Dendritic cell treated with granulocyte-macrophage colony-stimulating factor and Interleukin-4, amounts not matched to agents 40 ng/mL and 50 ng/mL, for 4 days (primary cell): ENCODE data around the gene VWA2.

Experiments
- H3K27ac Mint-ChIP-seq: one replicate; pipeline ENCODE4 v1.8.0; 2022; ENCODE audit warnings: mild to moderate bottlenecking, mixed read lengths
- H3K27me3 Mint-ChIP-seq: one replicate; pipeline ENCODE4 v1.8.0; 2022; ENCODE audit warnings: mild to moderate bottlenecking, mixed read lengths
- H3K36me3 Mint-ChIP-seq: one replicate; pipeline ENCODE4 v1.8.0; 2022; ENCODE audit warnings: low read depth, mixed read lengths
- H3K4me1 Mint-ChIP-seq: one replicate; pipeline ENCODE4 v1.8.0; 2022; ENCODE audit warnings: low read depth, mixed read lengths
- H3K4me3 Mint-ChIP-seq: one replicate; pipeline ENCODE4 v1.8.0; 2022; ENCODE audit warnings: mild to moderate bottlenecking, moderate library complexity, mixed read lengths
- H3K9me3 Mint-ChIP-seq: one replicate; pipeline ENCODE4 v1.8.0; 2022; ENCODE audit warnings: mixed read lengths
- intact Hi-C: fragments of 100-400 bp; cut with micrococcal nuclease; formaldehyde crosslinking; loops from one replicate; pipeline ENCODE4 v1.15.0; 2022

The VWA2 gene

GRCh38 chr10:114232561-114233176 lies 6.4 kb upstream of the VWA2 start:
- intact Hi-C loops, result no loop called here
- H3K27me3 Mint-ChIP-seq, result peaks cover 22% of the 10 kb centered on the region

DNA sequence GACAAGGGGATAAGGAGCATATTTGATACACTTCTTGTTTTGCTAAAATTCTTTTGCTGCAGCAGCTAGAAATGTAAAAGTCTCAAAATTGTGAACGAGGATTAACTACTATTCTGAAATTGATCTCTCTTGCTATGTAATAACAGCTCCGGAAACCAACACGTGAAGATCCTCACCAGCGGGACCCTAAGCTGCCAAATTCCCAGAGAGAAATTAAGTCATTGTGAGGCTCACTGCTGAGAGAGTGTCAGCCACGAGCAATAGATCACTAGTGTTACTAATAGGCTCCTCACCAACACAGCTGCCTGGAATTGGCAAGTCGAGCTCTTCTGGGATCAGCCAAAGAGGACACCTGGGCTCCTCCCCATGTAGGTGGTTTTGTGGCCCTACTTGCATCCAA lies 5.6 kb upstream of the VWA2 start:
- no peaks in the 10 kb centered on the region for H3K9me3 Mint-ChIP-seq
- H3K4me3 Mint-ChIP-seq, result no peak overlapping the region
- no peak overlapping the region for H3K27ac Mint-ChIP-seq
- H3K27me3 Mint-ChIP-seq, result peaks cover 29% of the 10 kb centered on the region
- no peaks in the 10 kb centered on the region for H3K4me1 Mint-ChIP-seq
- H3K36me3 Mint-ChIP-seq, result no peaks in the 10 kb centered on the region
- intact Hi-C loops, result no loop called here

More at GRCh38 chr10:114232561-114233176, 6.4 kb upstream of the VWA2 start:
- Mint-ChIP-seq H3K27ac (no peak overlapping the region), H3K36me3 (no peaks in the 10 kb centered on the region), H3K9me3 (no peaks in the 10 kb centered on the region), H3K4me3 (no peak overlapping the region), H3K4me1 (no peaks in the 10 kb centered on the region)

GRCh38 chr10:114234132-114234531 lies 4.9 kb upstream of the VWA2 start:
- H3K27ac Mint-ChIP-seq, result no peak overlapping the region
- H3K36me3 Mint-ChIP-seq, result no peaks in the 10 kb centered on the region
- peaks cover 33% of the 10 kb centered on the region for H3K27me3 Mint-ChIP-seq
- no peak overlapping the region for H3K4me3 Mint-ChIP-seq
- intact Hi-C loops, result no loop called here
- H3K9me3 Mint-ChIP-seq, result no peaks in the 10 kb centered on the region
- H3K4me1 Mint-ChIP-seq, result no peaks in the 10 kb centered on the region

GRCh38 chr10:114239994-114240345 lies 916 bp downstream of the VWA2 start:
- H3K27ac Mint-ChIP-seq, result no peak overlapping the region
- intact Hi-C loops, result no loop called here
- H3K4me3 Mint-ChIP-seq, result no peak overlapping the region
- H3K27me3 Mint-ChIP-seq, result peaks cover 65% of the 10 kb centered on the region
- no peaks in the 10 kb centered on the region for H3K9me3 Mint-ChIP-seq
- H3K4me1 Mint-ChIP-seq, result no peaks in the 10 kb centered on the region
- H3K36me3 Mint-ChIP-seq, result no peaks in the 10 kb centered on the region

- peaks cover 56% of the 10 kb centered on the region for H3K27me3 Mint-ChIP-seq
Observed at GRCh38 chr10:114242235-114242634, 3.2 kb downstream of the VWA2 start.

GRCh38 chr10:114243661-114244060 lies 4.6 kb downstream of the VWA2 start:
- Mint-ChIP-seq H3K4me1 (no peaks in the 10 kb centered on the region), H3K9me3 (no peaks in the 10 kb centered on the region), H3K27ac (no peak overlapping the region), H3K27me3 (peaks cover 46% of the 10 kb centered on the region), H3K36me3 (no peaks in the 10 kb centered on the region), H3K4me3 (no peak overlapping the region)
- intact Hi-C loops, result no loop called here

More at GRCh38 chr10:114242235-114242634, 3.2 kb downstream of the VWA2 start:
- Mint-ChIP-seq H3K27ac (no peak overlapping the region), H3K4me3 (no peak overlapping the region), H3K36me3 (no peaks in the 10 kb centered on the region), H3K4me1 (no peaks in the 10 kb centered on the region), H3K9me3 (no peaks in the 10 kb centered on the region)
- intact Hi-C loops, result no loop called here

GRCh38 chr10:114244126-114244525 lies 5.1 kb downstream of the VWA2 start:
- Mint-ChIP-seq H3K27ac (no peak overlapping the region), H3K9me3 (no peaks in the 10 kb centered on the region), H3K36me3 (no peaks in the 10 kb centered on the region), H3K27me3 (peaks cover 42% of the 10 kb centered on the region), H3K4me1 (no peaks in the 10 kb centered on the region), H3K4me3 (no peak overlapping the region)
- intact Hi-C loops, result no loop called here

- H3K27ac Mint-ChIP-seq, result no peak overlapping the region
- H3K36me3 Mint-ChIP-seq, result no peaks in the 10 kb centered on the region
- H3K4me1 Mint-ChIP-seq, result no peaks in the 10 kb centered on the region
- intact Hi-C loops, result no loop called here
- no peak overlapping the region for H3K4me3 Mint-ChIP-seq
- no peaks in the 10 kb centered on the region for H3K9me3 Mint-ChIP-seq
- peaks cover 30% of the 10 kb centered on the region for H3K27me3 Mint-ChIP-seq
Observed at GRCh38 chr10:114245121-114245791, 6.2 kb downstream of the VWA2 start.

DNA sequence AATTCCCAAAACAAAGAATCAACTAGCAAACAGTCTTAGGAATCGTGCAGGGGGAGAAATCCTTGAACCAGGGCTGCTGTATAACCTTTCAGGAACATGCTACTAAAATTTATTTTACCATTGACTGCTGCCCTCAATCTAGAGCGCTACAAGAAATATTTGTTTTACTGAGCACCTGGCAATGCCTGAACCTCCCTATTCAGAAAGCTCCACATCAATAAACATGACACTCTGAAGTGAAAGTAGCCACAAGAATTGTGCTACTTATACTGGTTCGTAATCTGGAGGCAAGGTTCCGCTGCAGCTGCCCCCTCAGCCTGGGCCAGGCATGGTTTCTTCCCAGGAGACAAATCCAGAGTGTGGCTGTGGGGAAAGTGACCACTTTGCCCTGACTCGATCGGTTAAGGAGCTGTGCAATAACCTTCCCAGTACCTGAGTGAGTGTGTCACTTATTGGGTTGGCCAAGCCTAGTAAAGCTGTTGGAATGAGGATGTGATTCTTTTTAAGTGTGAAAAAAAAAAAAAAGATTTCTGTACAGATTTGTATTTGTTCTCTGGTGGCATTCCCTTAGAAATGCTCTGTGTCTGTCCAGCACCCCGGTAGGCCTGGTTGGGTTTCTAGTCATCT lies 7.7 kb downstream of the VWA2 start:
- Mint-ChIP-seq H3K36me3 (no peaks in the 10 kb centered on the region), H3K9me3 (no peaks in the 10 kb centered on the region), H3K4me3 (no peak overlapping the region), H3K27me3 (peaks cover 17% of the 10 kb centered on the region), H3K4me1 (no peaks in the 10 kb centered on the region), H3K27ac (no peak overlapping the region)
- intact Hi-C loops, result no loop called here

GRCh38 chr10:114250236-114250635 lies 11.2 kb downstream of the VWA2 start:
- H3K27ac Mint-ChIP-seq, result no peak overlapping the region
- H3K9me3 Mint-ChIP-seq, result no peaks in the 10 kb centered on the region
- H3K36me3 Mint-ChIP-seq, result no peaks in the 10 kb centered on the region
- no peaks in the 10 kb centered on the region for H3K4me1 Mint-ChIP-seq
- intact Hi-C loops, result no loop called here
- H3K27me3 Mint-ChIP-seq, result peaks cover 2% of the 10 kb centered on the region
- H3K4me3 Mint-ChIP-seq, result no peak overlapping the region

GRCh38 chr10:114250716-114251115 lies 11.7 kb downstream of the VWA2 start:
- H3K27ac Mint-ChIP-seq, result no peak overlapping the region
- H3K4me1 Mint-ChIP-seq, result no peaks in the 10 kb centered on the region
- no peaks in the 10 kb centered on the region for H3K36me3 Mint-ChIP-seq
- no peaks in the 10 kb centered on the region for H3K27me3 Mint-ChIP-seq
- no peaks in the 10 kb centered on the region for H3K9me3 Mint-ChIP-seq
- intact Hi-C loops, result no loop called here
- H3K4me3 Mint-ChIP-seq, result no peak overlapping the region

DNA sequence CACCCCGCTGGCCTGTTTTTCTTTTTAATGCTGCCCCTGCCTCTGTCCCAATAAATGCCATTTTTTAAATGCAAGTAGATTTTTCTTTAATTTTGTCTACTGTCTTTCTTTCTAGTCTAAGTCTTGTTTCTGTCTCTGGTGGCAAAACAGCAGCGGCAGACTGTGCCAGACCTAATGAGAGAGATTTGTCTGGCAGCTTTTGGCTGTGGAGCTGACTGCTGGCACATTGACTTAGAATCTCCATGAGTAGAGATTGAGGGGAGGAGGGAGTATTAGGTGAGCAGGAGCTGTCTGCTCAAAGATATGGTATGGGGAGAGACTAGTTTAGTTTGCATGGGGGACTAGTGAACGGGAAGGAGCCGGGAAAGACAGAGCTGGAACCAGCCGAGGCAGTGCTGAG lies 13.0 kb downstream of the VWA2 start:
- intact Hi-C loops, result no loop called here
- Mint-ChIP-seq H3K27ac (no peak overlapping the region), H3K36me3 (no peaks in the 10 kb centered on the region), H3K4me3 (no peak overlapping the region), H3K27me3 (no peaks in the 10 kb centered on the region), H3K4me1 (no peaks in the 10 kb centered on the region), H3K9me3 (no peaks in the 10 kb centered on the region)

GRCh38 chr10:114252883-114253282 lies 13.8 kb downstream of the VWA2 start:
- intact Hi-C loops, result no loop called here
- H3K36me3 Mint-ChIP-seq, result no peaks in the 10 kb centered on the region
- H3K4me3 Mint-ChIP-seq, result no peak overlapping the region
- H3K9me3 Mint-ChIP-seq, result no peaks in the 10 kb centered on the region
- no peak overlapping the region for H3K27ac Mint-ChIP-seq
- no peaks in the 10 kb centered on the region for H3K27me3 Mint-ChIP-seq
- no peaks in the 10 kb centered on the region for H3K4me1 Mint-ChIP-seq

DNA sequence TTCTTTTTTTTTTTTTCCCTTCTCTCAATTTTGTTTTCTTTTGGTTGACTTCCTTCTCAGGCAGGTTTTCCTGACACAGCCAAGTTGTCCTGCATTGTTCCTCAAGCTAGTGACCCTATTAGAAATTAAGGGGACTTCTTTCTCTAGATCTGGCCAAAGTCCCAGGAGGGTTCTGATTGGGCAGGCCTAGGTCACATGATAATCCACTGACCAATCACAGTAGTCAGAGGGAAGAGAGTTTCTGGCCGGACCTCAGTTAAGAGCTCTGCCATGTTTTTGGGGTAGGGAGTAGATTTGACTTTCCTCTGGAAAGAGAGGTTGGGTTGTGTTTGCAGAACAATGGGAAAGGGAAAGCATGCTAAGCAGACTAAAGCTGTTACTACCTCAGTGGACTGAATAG lies 16.2 kb downstream of the VWA2 start:
- intact Hi-C loops, result no loop called here
- H3K9me3 Mint-ChIP-seq, result no peaks in the 10 kb centered on the region
- H3K27ac Mint-ChIP-seq, result no peak overlapping the region

More for the DNA sequence above, 16.2 kb downstream of the VWA2 start:
- H3K36me3 Mint-ChIP-seq, result no peaks in the 10 kb centered on the region
- H3K27me3 Mint-ChIP-seq, result no peaks in the 10 kb centered on the region
- H3K4me1 Mint-ChIP-seq, result no peaks in the 10 kb centered on the region
- H3K4me3 Mint-ChIP-seq, result no peak overlapping the region
